GM12891 (cell line): ENCODE results near the gene ZNF837.
"Not testable (repeated sequence)": the region's sequence is repeated elsewhere in the genome, so short reads cannot be mapped to it uniquely, and the experiment has no call there.

ENCODE experiments used
- DNase-seq: peaks from one replicate; pipeline ENCODE4 v3.0.0; 2011; ENCODE audit warnings: low spot score; ENCODE audit not compliant: insufficient read length
- FAIRE-seq: peaks from 2 replicates; lab custom pipeline; 2011; peaks lifted over from hg19 to GRCh38; lab: Jason Lieb, UNC
- PAX5 ChIP-seq: IDR thresholded peaks from 2 replicates; pipeline ENCODE4 v1.6.1; 2011; ENCODE audit warnings: low read length, moderate library complexity, mild to moderate bottlenecking; ENCODE audit not compliant: insufficient read depth, severe bottlenecking
- POLR2A ChIP-seq: IDR thresholded peaks from 2 replicates; pipeline ENCODE4 v1.6.1; 2011; ENCODE audit warnings: low read depth, low read length, control low read depth
- POLR2AphosphoS5 ChIP-seq: IDR thresholded peaks from 2 replicates; pipeline ENCODE4 v1.6.1; 2011; ENCODE audit warnings: low read depth, low read length, control low read depth
- POU2F2 ChIP-seq: IDR thresholded peaks from 2 replicates; pipeline ENCODE4 v1.6.1; 2011; ENCODE audit warnings: low read depth, mild to moderate bottlenecking, control low read depth, low read length, moderate library complexity
- SPI1 ChIP-seq: IDR thresholded peaks from 2 replicates; pipeline ENCODE4 v1.6.1; 2011; ENCODE audit warnings: low read depth, low read length, control low read depth
- TAF1 ChIP-seq: IDR thresholded peaks from 2 replicates; pipeline ENCODE4 v1.6.1; 2011; ENCODE audit warnings: low read depth, low read length, control low read depth

The ZNF837 gene

GRCh38 chr19:58351558-58351878 lies 29.3 kb downstream of the ZNF837 start:
- DNase-seq (no peak), FAIRE-seq (no peak)
- TF ChIP-seq POLR2A (no peak), SPI1 (no peak), TAF1 (no peak), POLR2AphosphoS5 (no peak), PAX5 (no peak), POU2F2 (no peak)

- no peak for DNase-seq
These were observed 29.8 kb downstream of the ZNF837 start for GRCh38 chr19:58350871-58351557.

DNA sequence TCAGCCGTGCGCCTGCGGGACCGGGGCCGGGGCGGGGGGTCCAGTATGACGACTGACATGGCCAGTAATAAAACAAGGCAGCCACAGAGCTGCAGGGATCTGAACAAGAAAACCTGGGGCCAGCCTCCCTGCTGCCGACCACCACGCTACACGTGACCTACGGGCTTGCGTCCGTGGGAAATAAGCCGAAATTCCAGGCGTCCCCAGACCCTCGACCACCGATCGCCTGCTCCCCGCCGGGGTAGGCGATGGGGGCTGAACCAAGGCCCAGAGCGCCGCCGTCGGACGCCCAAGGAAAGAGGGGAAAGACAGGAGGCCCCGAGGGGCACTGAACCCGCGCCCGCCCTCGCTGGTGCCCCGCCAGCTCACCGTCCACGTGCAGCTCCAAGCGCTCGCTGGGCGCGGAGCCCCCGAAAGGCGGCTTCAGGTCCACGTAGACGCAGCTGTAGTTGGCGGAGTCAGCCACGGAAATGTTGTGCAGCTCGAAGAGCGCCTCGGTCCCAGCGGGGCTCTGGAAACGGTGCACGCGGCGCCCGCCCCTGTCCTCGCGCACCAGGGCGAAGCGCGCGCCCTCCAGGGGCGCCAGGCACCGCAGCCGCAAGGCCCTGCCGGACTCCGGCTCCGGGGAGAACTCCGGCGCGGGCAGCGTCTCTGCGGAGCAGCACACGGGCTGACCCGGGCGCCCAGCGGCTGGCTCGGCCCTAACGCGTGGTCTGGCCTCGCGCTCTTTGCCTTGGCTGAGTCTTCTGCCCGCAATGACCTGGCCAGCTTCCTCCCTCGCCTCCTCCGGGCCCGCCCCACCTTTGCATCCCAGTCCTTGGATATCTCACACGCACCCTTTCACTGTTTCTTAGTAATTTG lies 30.6 kb downstream of the ZNF837 start:
- DNase-seq, result no peak
- no peak for FAIRE-seq
- TF ChIP-seq POLR2A (no peak), PAX5 (no peak), TAF1 (no peak)

More at GRCh38 chr19:58350871-58351557, 29.8 kb downstream of the ZNF837 start:
- no peak for FAIRE-seq
- TF ChIP-seq PAX5 (no peak), SPI1 (no peak), TAF1 (no peak), POLR2A (no peak), POU2F2 (no peak), POLR2AphosphoS5 (no peak)

- no peak for FAIRE-seq
- no peak for DNase-seq
- TF ChIP-seq PAX5, result no peak
- TF ChIP-seq POU2F2, result no peak
- no peak for TF ChIP-seq TAF1
- no peak for TF ChIP-seq POLR2AphosphoS5
- no peak for TF ChIP-seq SPI1
- no peak for TF ChIP-seq POLR2A
These were observed 31.2 kb downstream of the ZNF837 start for GRCh38 chr19:58349590-58349989.

DNA sequence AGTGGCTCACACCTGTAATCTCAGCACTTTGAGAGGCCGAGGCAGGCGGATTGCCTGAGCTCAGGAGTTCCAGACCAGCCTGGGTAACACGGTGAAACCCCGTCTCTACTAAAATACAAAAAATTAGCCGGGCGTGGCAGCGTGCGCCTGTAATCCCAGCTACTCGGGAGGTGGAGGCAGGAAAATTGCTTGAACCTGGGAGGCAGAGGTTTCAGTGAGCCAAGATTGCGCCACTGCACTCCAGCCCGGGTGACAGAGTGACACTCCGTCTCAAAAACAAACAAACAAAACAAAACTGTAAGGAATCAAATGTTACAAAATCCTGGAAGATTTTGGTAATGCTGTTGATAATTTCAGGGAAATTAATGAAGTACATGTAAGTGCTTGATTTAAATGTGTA lies 32.8 kb downstream of the ZNF837 start:
- not testable (repeated sequence) for DNase-seq, FAIRE-seq

GRCh38 chr19:58346961-58347929 lies 33.6 kb downstream of the ZNF837 start:
- no peak for FAIRE-seq
- TF ChIP-seq POLR2A (no peak), POLR2AphosphoS5 (no peak), SPI1 (no peak), TAF1 (no peak)
- peak; percentile 66 for DNase-seq

DNA sequence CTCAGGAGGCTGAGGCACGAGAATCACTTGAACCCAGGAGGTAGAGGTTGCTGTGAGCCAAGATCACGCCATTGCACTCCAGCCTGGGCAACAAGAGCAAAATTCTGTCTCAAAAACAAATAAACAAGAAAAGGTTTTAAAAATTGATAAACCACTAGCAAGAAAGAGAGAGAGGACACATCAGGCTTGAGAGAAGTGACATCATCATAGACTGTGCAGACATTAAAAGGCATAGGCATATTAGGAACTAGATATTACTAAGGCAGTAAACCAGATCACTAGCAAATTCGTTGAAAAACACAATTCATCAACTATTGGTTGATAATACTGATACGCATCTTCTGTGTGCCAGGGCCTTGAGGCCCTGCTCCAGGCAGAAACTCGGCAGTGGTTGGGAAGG lies 35.3 kb downstream of the ZNF837 start:
- DNase-seq (no peak), FAIRE-seq (no peak)
- TF ChIP-seq POLR2AphosphoS5, result no peak
- TF ChIP-seq POLR2A, result no peak
- no peak for TF ChIP-seq PAX5
- TF ChIP-seq SPI1, result no peak
- TF ChIP-seq POU2F2, result no peak
- no peak for TF ChIP-seq TAF1

GRCh38 chr19:58338825-58339558 lies 41.8 kb downstream of the ZNF837 start:
- TF ChIP-seq POU2F2, result no peak
- TF ChIP-seq POLR2A, result no peak
- TF ChIP-seq PAX5, result no peak
- no peak for TF ChIP-seq POLR2AphosphoS5
- no peak for TF ChIP-seq SPI1
- TF ChIP-seq TAF1, result no peak
- DNase-seq (no peak), FAIRE-seq (no peak)

GRCh38 chr19:58338336-58338735 lies 42.5 kb downstream of the ZNF837 start:
- TF ChIP-seq PAX5, result no peak
- TF ChIP-seq POLR2AphosphoS5, result no peak
- no peak for TF ChIP-seq SPI1
- no peak for TF ChIP-seq POU2F2
- no peak for TF ChIP-seq TAF1
- no peak for TF ChIP-seq POLR2A
- no peak for FAIRE-seq
- no peak for DNase-seq
